Measurements from ENCODE around the gene MGLL.

Gene MGLL

GRCh38 chr3:127736801-127737539 lies 85.3 kb downstream of the MGLL start:
- DNase-seq = no peak

- DNase-seq = no peak
Measured at GRCh38 chr3:127735767-127736693, 86.3 kb downstream of the MGLL start.

- DNase-seq = no peak
Measured at GRCh38 chr3:127734754-127735473, 87.4 kb downstream of the MGLL start.

GRCh38 chr3:127734181-127734720 lies 88.1 kb downstream of the MGLL start:
- no peak for DNase-seq

- DNase-seq = no peak
Measured at GRCh38 chr3:127733781-127734180, 88.5 kb downstream of the MGLL start.

- no peak for DNase-seq
Measured at GRCh38 chr3:127732879-127733350, 89.4 kb downstream of the MGLL start.

GRCh38 chr3:127732303-127732702 lies 90.0 kb downstream of the MGLL start:
- no peak for DNase-seq

- DNase-seq = no peak
Measured at GRCh38 chr3:127731546-127732289, 90.6 kb downstream of the MGLL start.

GRCh38 chr3:127730666-127731295 lies 91.5 kb downstream of the MGLL start:
- no peak for DNase-seq

GRCh38 chr3:127730171-127730570 lies 92.1 kb downstream of the MGLL start:
- no peak for DNase-seq

GRCh38 chr3:127729556-127730056 lies 92.7 kb downstream of the MGLL start:
- DNase-seq = no peak

- DNase-seq = no peak
Measured at GRCh38 chr3:127728417-127729015, 93.8 kb downstream of the MGLL start.

- DNase-seq = no peak
Measured at GRCh38 chr3:127726894-127727293, 95.4 kb downstream of the MGLL start.

GRCh38 chr3:127723011-127723567 lies 99.2 kb downstream of the MGLL start:
- DNase-seq = no peak

- no peak for DNase-seq
Measured at GRCh38 chr3:127722091-127722784, 100.1 kb downstream of the MGLL start.

- DNase-seq = no peak
Measured at GRCh38 chr3:127720985-127721935, 101.1 kb downstream of the MGLL start.

- DNase-seq = no peak
Measured at GRCh38 chr3:127720161-127720823, 102.0 kb downstream of the MGLL start.

GRCh38 chr3:127719369-127719768 lies 102.9 kb downstream of the MGLL start:
- no peak for DNase-seq
